ENCODE measurements around the gene STMP1. TPM values are rescaled to one million over a fixed set of nuclear protein-coding genes. Genes with fewer than 3 reads are reported as not detected.

Gene STMP1
- total RNA-seq, 2 donors from 2014 or later: 33.1 to 38.2 TPM

DNA sequence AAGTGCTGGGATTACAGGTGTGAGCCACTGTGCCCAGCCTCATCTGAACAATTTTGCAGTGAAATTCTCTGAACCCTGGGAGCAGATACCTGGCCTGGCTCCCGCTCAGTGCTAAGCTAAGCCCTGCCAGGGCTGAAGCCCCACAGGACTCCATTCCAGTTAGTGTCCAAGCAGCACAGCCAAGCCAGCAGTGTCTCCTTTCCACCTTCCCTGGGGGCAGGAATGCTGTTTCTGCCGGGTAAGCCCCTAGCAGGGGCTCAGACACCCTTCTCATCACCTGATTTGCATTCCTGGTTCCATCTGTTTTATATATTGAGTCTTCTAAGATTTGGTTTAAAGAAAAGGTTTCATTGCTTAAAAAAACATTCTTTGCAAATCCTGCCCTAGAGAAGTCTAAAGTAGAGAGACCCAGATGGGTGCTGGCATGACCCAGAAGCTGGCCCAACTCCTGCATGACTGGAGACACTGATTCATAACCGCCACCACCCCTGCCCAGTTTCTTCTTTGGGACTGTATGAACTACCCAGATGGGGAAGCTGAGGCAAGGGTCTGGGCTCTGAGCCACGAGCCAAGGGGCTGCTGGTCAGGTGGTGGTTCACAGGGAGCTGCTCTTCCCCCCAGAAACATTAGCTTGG is 51.6 kb downstream of the STMP1 start:
- no peaks in the 10 kb centered on the region for H3K36me3 Mint-ChIP-seq (ENCODE audit: low read depth)
- H3K4me3 Mint-ChIP-seq: no peak overlapping the region
- no peaks in the 10 kb centered on the region for H3K9me3 ChIP-seq (ENCODE audit: control insufficient read depth, low read length)
- 85 to 100% methylated on average over 3 to 4 of the region's 4 CpGs for WGBS, 2 experiments (ENCODE audit: insufficient coverage in 1 of 2, insufficient read length in 1 of 2)
- peaks cover 6% of the 10 kb centered on the region for H3K4me1 ChIP-seq (ENCODE audit: control insufficient read depth, insufficient read depth, low read length)
- no peak overlapping the region for H3K27ac Mint-ChIP-seq
- peaks cover 14% of the 10 kb centered on the region for H3K4me1 Mint-ChIP-seq
- no peaks in the 10 kb centered on the region for H3K36me3 ChIP-seq (ENCODE audit: control insufficient read depth, insufficient read depth, low read length)
- peak overlapping the region; percentile 82 for H3K27ac ChIP-seq (ENCODE audit: low read depth, low read length)
- TF ChIP-seq, protein P1, sequence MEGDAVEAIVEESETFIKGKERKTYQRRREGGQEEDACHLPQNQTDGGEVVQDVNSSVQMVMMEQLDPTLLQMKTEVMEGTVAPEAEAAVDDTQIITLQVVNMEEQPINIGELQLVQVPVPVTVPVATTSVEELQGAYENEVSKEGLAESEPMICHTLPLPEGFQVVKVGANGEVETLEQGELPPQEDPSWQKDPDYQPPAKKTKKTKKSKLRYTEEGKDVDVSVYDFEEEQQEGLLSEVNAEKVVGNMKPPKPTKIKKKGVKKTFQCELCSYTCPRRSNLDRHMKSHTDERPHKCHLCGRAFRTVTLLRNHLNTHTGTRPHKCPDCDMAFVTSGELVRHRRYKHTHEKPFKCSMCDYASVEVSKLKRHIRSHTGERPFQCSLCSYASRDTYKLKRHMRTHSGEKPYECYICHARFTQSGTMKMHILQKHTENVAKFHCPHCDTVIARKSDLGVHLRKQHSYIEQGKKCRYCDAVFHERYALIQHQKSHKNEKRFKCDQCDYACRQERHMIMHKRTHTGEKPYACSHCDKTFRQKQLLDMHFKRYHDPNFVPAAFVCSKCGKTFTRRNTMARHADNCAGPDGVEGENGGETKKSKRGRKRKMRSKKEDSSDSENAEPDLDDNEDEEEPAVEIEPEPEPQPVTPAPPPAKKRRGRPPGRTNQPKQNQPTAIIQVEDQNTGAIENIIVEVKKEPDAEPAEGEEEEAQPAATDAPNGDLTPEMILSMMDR (conservative IDR thresholded peaks at IDR 0.05): no peak
- no peaks in the 10 kb centered on the region for H3K27me3 Mint-ChIP-seq (ENCODE audit: insufficient read depth)
- no peak overlapping the region for H3K4me3 ChIP-seq (ENCODE audit: low read length)
- DNase-seq: no peak
- H3K9ac ChIP-seq (ENCODE audit: extremely low read depth, low read length, poor library complexity, severe bottlenecking): no peak overlapping the region
- H3K27me3 ChIP-seq (ENCODE audit: control insufficient read depth, insufficient read depth, low read length, poor library complexity, severe bottlenecking): no peaks in the 10 kb centered on the region
- no peaks in the 10 kb centered on the region for H3K9me3 Mint-ChIP-seq

DNA sequence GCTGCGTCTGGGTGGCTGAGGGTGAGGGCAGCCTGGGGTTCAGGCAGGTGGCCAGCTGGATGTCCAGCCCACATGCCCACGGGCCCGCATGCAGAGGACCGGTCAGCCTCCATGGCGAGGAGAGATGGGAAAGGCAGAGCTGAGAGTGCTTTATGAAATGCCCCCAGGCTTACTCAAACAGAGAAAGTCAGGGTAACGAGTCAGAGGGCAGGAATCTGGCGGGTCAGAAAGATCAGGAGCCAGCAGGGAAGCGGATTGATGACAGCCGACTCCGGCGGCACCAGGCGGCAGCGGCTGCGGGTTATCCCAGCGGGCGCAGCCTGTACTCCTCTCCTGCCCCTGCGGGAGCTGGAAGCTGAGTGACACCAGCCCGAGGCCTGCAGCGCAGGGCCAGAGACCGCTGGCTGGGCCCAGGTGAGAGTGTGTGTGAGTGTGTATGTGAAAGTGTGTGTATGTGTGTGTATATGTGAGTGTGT is 52.3 kb downstream of the STMP1 start:
- Histone ChIP-seq H3K4me3 (ENCODE audit: low read length) (no peak overlapping the region), H3K9ac (ENCODE audit: extremely low read depth, low read length, poor library complexity, severe bottlenecking) (no peak overlapping the region), H3K4me1 (ENCODE audit: control insufficient read depth, insufficient read depth, low read length) (peaks cover 6% of the 10 kb centered on the region), H3K27ac (ENCODE audit: low read depth, low read length) (peak overlapping the region; percentile 82), H3K27me3 (ENCODE audit: control insufficient read depth, insufficient read depth, low read length, poor library complexity, severe bottlenecking) (no peaks in the 10 kb centered on the region), H3K9me3 (ENCODE audit: control insufficient read depth, low read length) (no peaks in the 10 kb centered on the region), H3K36me3 (ENCODE audit: control insufficient read depth, insufficient read depth, low read length) (no peaks in the 10 kb centered on the region)
- Mint-ChIP-seq H3K9me3 (no peaks in the 10 kb centered on the region), H3K27ac (no peak overlapping the region), H3K4me1 (peaks cover 14% of the 10 kb centered on the region), H3K4me3 (no peak overlapping the region), H3K36me3 (ENCODE audit: low read depth) (no peaks in the 10 kb centered on the region), H3K27me3 (ENCODE audit: insufficient read depth) (no peaks in the 10 kb centered on the region)
- WGBS, 2 experiments (ENCODE audit: insufficient coverage in 1 of 2, insufficient read length in 1 of 2): 37 to 59% methylated on average over 12 to 20 of the region's 20 CpGs
- DNase-seq: peak; percentile 90
- TF ChIP-seq, protein P1 (conservative IDR thresholded peaks at IDR 0.05): no peak

DNA sequence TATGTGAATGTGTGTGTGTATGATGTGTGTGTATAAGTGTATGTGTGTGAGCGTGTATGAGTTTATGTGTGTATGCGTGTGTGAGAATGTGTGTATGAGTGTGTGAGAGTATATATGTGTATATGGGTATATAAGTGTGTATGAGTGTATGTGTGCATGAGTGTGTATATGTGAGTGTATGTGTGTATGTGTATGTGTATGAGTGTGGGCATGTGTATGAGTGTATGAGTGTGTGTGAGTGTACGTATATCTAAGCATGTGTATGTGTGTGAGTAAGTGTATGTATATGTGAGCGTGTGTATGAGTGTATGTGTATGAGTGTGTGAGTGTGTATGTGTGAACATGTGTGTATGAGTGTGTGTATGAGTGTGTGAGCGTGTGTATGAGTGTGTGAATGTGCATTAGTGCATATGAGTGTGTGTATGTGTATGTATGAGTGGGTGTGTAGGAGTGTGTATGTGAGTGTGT is 52.8 kb downstream of the STMP1 start:
- Mint-ChIP-seq H3K36me3 (ENCODE audit: low read depth) (no peaks in the 10 kb centered on the region), H3K4me3 (no peak overlapping the region), H3K27ac (no peak overlapping the region), H3K27me3 (ENCODE audit: insufficient read depth) (no peaks in the 10 kb centered on the region), H3K4me1 (peaks cover 14% of the 10 kb centered on the region), H3K9me3 (no peaks in the 10 kb centered on the region)
- H3K27me3 ChIP-seq (ENCODE audit: control insufficient read depth, insufficient read depth, low read length, poor library complexity, severe bottlenecking): no peaks in the 10 kb centered on the region
- peaks cover 6% of the 10 kb centered on the region for H3K4me1 ChIP-seq (ENCODE audit: control insufficient read depth, insufficient read depth, low read length)
- no peaks in the 10 kb centered on the region for H3K36me3 ChIP-seq (ENCODE audit: control insufficient read depth, insufficient read depth, low read length)
- 95% methylated on average over 5 of the region's 5 CpGs for WGBS, 2 experiments (ENCODE audit: insufficient coverage in 1 of 2, insufficient read length in 1 of 2)
- no peak overlapping the region for H3K4me3 ChIP-seq (ENCODE audit: low read length)
- no peaks in the 10 kb centered on the region for H3K9me3 ChIP-seq (ENCODE audit: control insufficient read depth, low read length)
- DNase-seq: no peak
- TF ChIP-seq, protein P1 (conservative IDR thresholded peaks at IDR 0.05): no peak
- H3K27ac ChIP-seq (ENCODE audit: low read depth, low read length): peak overlapping the region; percentile 50
- no peak overlapping the region for H3K9ac ChIP-seq (ENCODE audit: extremely low read depth, low read length, poor library complexity, severe bottlenecking)
